Smooth muscle cell (in vitro differentiated cells): ENCODE measurements around the gene GLRX5. TPM values are rescaled to one million over a fixed set of nuclear protein-coding genes. Genes with fewer than 3 reads are reported as not detected.

Experiments used
- DNase-seq: peaks from one replicate; lab custom pipeline; 2025; ENCODE audit not compliant: unreplicated experiment; lab: John Stamatoyannopoulos, UW
- H2AFZ ChIP-seq: fragments of 200-600 bp; sonication (generic); 2 replicates; pipeline ENCODE4 v1.6.0; 2016; ENCODE audit warnings: antibody characterized with exemption, low read depth, mild to moderate bottlenecking
- H3F3A ChIP-seq: fragments of 200-600 bp; sonication (generic); 2 replicates; pipeline ENCODE4 v1.6.0; 2017; ENCODE audit warnings: antibody characterized with exemption, low read depth
- H3K27ac ChIP-seq: fragments of 200-600 bp; sonication (generic); 2 replicates; pipeline ENCODE4 v1.5.1; 2016; ENCODE audit warnings: low read depth, mild to moderate bottlenecking
- H3K27me3 ChIP-seq: fragments of 200-600 bp; sonication (generic); 2 replicates; pipeline ENCODE4 v1.6.1; 2016; ENCODE audit warnings: low read depth, mild to moderate bottlenecking
- H3K36me3 ChIP-seq: fragments of 200-600 bp; sonication (generic); 2 replicates; pipeline ENCODE4 v1.5.1; 2016; ENCODE audit warnings: low read depth
- H3K4me1 ChIP-seq: fragments of 200-600 bp; sonication (generic); 2 replicates; pipeline ENCODE4 v1.5.1; 2016; ENCODE audit warnings: low read depth
- H3K4me2 ChIP-seq: fragments of 200-600 bp; sonication (generic); 2 replicates; pipeline ENCODE4 v1.6.0; 2016; ENCODE audit warnings: mild to moderate bottlenecking
- H3K4me3 ChIP-seq: fragments of 200-600 bp; sonication (generic); 2 replicates; pipeline ENCODE4 v1.5.1; 2016; ENCODE audit warnings: mild to moderate bottlenecking
- H3K79me2 ChIP-seq: fragments of 200-600 bp; sonication (generic); 2 replicates; pipeline ENCODE4 v1.6.0; 2016; ENCODE audit warnings: low read depth, mild to moderate bottlenecking
- H3K9ac ChIP-seq: fragments of 200-600 bp; sonication (generic); 2 replicates; pipeline ENCODE4 v1.6.0; 2016; ENCODE audit warnings: low read depth
- H3K9me3 ChIP-seq: fragments of 200-600 bp; sonication (generic); replicated peaks from 2 replicates; pipeline ENCODE4 v1.5.1; 2016; ENCODE audit warnings: low read depth
- H4K20me1 ChIP-seq: fragments of 200-600 bp; sonication (generic); 2 replicates; pipeline ENCODE4 v1.6.0; 2016; ENCODE audit warnings: low read depth
- WGBS: methylation state at CpG from one replicate; pipeline ENCODE4 v1.1.7; 2016; ENCODE audit warnings: low lambda C conversion rate; 5-methylcytosine and 5-hydroxymethylcytosine counted together
- polyA plus RNA-seq: library from polyadenylated mRNA; unstranded; fragments of >200 nt; fragmentation: Nextera tagmentation; extraction: Ambion mirVana; gene quantifications from 2 replicates; pipeline ENCODE4 v1.2.1, GENCODE V29; 2016
- total RNA-seq: library from RNA; depleted of rRNA; stranded (reverse); fragments of >200 nt; gene quantifications from 2 replicates; pipeline ENCODE4 v1.2.3, GENCODE V29; 2014
- TF ChIP-seq, protein P1 (sequence below): fragments of 200-600 bp; sonication (generic); IDR thresholded peaks from 2 replicates; pipeline ENCODE4 v1.5.1; 2017; ENCODE audit warnings: borderline replicate concordance, mild to moderate bottlenecking, antibody characterized with exemption; ENCODE audit not compliant: insufficient read depth, poor library complexity, severe bottlenecking

Gene GLRX5
- total and polyA plus RNA-seq, 2 experiments from 2014 or later: 42.4 to 79.8 TPM

DNA sequence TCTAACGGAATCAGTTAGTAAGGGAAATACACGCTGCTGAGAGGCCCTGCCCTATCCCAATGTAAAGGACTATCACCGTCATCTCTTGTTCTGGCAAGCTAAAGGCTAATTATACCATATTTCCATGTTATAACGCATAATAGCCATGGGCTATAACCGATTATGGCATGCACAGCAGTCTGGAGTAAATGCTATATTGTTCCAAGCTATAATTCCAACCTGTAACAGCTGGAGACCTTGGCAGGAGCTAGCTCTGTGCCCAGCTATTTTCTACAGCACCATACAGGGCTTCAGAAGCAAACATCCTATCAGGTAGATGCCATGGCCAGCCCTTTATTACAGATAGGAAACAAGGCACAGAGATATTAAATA lies 44.7 kb upstream of the GLRX5 start:
- no peak overlapping the region for H3K27ac ChIP-seq
- TF ChIP-seq, protein P1, sequence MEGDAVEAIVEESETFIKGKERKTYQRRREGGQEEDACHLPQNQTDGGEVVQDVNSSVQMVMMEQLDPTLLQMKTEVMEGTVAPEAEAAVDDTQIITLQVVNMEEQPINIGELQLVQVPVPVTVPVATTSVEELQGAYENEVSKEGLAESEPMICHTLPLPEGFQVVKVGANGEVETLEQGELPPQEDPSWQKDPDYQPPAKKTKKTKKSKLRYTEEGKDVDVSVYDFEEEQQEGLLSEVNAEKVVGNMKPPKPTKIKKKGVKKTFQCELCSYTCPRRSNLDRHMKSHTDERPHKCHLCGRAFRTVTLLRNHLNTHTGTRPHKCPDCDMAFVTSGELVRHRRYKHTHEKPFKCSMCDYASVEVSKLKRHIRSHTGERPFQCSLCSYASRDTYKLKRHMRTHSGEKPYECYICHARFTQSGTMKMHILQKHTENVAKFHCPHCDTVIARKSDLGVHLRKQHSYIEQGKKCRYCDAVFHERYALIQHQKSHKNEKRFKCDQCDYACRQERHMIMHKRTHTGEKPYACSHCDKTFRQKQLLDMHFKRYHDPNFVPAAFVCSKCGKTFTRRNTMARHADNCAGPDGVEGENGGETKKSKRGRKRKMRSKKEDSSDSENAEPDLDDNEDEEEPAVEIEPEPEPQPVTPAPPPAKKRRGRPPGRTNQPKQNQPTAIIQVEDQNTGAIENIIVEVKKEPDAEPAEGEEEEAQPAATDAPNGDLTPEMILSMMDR: no peak

DNA sequence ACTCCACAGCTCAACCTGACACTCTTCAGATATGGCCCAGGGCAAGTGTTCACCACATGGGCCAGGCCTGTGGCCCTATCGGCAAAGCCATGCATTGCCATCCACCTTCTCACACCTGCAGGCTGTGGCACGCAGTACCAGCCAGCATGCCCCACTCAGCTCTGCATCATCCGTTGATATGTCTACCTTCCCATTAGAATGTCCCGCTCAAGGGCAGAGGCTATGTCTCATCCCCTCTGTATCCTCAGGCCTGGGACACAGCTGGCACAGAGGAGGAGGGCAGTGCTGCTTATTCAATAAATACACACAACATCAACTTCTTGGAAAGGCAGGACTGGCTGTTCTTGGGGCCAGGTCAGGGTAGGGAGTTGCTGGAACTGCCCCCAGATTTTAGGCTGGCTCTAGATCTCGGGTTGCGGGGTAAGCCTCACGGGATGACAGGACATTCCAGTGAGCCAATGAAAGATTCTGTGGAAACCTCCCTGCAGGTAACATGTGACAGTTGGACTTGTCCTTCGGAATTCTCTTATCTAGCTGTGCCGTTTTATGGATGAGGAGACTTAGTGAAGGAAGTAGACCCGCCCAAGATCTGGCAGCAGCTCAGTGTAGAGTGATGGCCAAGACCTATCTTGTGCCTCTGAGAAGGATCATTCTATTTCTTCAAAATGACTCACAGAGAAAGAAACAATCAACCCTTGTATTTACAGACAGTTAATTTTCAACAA lies 44.0 kb upstream of the GLRX5 start:
- Histone ChIP-seq H3K4me2 (no peak overlapping the region), H3K79me2 (no peaks in the 10 kb centered on the region), H3K27me3 (no peaks in the 10 kb centered on the region), H3F3A (no peaks in the 10 kb centered on the region), H2AFZ (no peak overlapping the region), H3K9me3 (no peaks in the 10 kb centered on the region), H3K27ac (no peak overlapping the region), H3K9ac (no peak overlapping the region), H3K36me3 (no peaks in the 10 kb centered on the region), H4K20me1 (no peaks in the 10 kb centered on the region), H3K4me3 (no peak overlapping the region), H3K4me1 (no peaks in the 10 kb centered on the region)
- TF ChIP-seq, protein P1: no peak
- DNase-seq: no peak
- WGBS: 81% methylated on average over 10 of the region's 10 CpGs

More for the DNA sequence above, 44.7 kb upstream of the GLRX5 start:
- no peak overlapping the region for H3K4me3 ChIP-seq
- H3K79me2 ChIP-seq: no peaks in the 10 kb centered on the region
- H3K36me3 ChIP-seq: no peaks in the 10 kb centered on the region
- H4K20me1 ChIP-seq: no peaks in the 10 kb centered on the region
- no peaks in the 10 kb centered on the region for H3K27me3 ChIP-seq
- no peak overlapping the region for H3K4me2 ChIP-seq
- H3F3A ChIP-seq: no peaks in the 10 kb centered on the region
- H3K9ac ChIP-seq: no peak overlapping the region
- no peak overlapping the region for H2AFZ ChIP-seq
- WGBS: 93% methylated on average over 5 of the region's 5 CpGs
- no peaks in the 10 kb centered on the region for H3K4me1 ChIP-seq
- DNase-seq: no peak
- H3K9me3 ChIP-seq: no peaks in the 10 kb centered on the region

DNA sequence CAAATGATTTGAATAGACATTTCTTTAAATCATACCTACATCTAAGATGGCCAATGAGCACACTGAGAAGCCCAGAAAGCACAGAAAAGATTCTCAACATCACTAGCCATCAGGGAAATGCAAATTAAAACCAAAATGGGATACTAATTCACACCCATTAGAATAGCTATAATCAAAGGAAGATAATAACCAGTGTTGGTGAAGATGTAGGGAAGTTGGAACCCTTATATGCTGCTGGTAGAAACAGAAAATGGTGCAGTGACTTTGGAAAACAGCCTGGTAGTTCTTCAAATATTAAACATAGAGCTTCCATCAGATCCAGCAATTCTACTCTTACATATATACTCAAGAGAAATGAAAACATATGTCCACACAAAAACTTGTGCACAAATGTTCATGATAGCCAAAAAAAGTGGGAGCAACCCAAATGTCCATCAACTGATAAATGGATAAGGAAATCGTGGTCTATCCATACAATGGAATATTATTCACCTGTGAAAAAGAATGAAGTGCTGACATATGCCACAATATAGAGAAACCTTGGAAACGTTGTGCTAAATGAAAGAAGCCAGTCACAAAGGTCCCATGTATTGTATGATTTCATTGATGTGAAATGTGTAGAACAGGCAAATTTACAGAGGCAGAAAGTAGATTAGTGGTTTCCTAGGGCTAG lies 42.8 kb upstream of the GLRX5 start:
- H3K4me3 ChIP-seq: no peak overlapping the region
- H3F3A ChIP-seq: peaks cover 7% of the 10 kb centered on the region
- peaks cover 8% of the 10 kb centered on the region for H4K20me1 ChIP-seq
- no peaks in the 10 kb centered on the region for H3K36me3 ChIP-seq
- no peak overlapping the region for H3K4me2 ChIP-seq
- no peak overlapping the region for H3K9ac ChIP-seq
- no peak overlapping the region for H3K27ac ChIP-seq
- peaks cover 2% of the 10 kb centered on the region for H3K4me1 ChIP-seq
- no peaks in the 10 kb centered on the region for H3K27me3 ChIP-seq
- H3K9me3 ChIP-seq: no peaks in the 10 kb centered on the region
- no peak for DNase-seq
- TF ChIP-seq, protein P1: no peak
- 69% methylated on average over 2 of the region's 2 CpGs for WGBS
- H3K79me2 ChIP-seq: no peaks in the 10 kb centered on the region
- H2AFZ ChIP-seq: no peak overlapping the region
